ENCODE measurements around the gene ETV7.
"Not testable (repeated sequence)": the region's sequence is repeated elsewhere in the genome, so short reads cannot be mapped to it uniquely, and the experiment has no call there.

The ETV7 gene

DNA sequence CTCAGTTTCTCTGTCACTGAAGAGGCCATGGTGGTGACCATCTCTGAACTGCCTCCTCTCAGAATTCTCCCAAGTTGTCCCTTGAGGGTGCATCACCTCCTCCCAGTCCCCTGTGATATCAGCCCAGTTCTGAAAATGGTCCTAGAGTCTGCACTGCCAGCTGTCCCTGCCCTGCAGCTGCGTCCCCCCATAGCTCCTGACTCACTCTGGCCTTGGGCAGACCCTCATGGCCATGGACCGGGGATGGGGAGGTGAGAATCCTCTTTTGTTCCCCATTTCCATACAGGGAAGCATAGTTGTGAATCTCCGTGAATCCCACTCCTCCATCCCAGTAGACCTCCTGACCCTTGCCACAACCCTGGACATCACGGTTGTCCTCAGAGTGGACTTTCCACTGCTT, 4.5 kb downstream of the ETV7 start:
- DNase-seq: no peak

DNA sequence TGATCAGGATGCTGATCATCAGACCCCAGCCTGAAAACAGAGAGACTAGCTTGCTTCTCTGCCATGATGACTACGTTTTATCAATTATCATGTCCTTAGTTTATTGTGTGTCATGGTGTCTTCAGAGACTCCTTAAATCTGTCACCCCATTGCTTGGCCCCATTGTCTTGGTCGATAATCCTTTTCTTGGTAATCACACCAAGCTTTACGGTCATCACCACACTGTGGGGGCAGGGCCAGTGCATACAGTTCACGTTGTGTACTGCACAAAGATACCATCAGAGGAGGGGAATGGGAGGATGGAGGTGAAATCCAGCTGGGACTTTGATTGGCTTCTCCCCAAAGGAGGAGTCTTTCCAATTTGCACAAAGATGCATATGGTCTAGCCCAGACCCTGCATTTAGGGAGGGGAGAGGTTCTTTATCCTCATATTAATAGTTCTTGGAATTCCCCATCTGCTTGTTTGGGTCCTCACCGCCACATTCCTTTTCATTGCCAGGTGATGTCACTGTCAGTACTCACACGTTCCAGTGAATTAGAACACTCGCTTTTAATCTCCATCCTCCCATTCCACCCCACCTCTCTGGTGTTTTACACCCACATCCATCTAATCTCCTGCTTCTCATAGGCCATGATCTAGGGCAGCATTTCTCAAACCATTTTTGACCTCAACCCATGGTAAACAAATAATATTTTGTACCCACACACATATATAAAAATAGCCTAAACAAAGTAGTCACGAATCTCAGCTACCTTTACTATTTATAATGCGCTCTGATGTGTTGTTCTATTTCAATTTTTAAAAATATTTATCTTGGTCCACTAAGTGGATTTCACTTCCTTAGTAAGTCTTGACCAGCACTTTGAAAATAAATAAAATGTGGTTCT, 5.7 kb downstream of the ETV7 start:
- peak in 1 of 2 experiments; percentile 16 for DNase-seq

GRCh38 chr6:36380166-36380565, 7.3 kb downstream of the ETV7 start:
- no peak for DNase-seq

- no peak for DNase-seq
These were observed 8.5 kb downstream of the ETV7 start for GRCh38 chr6:36378936-36379335.

- DNase-seq: no peak
These were observed 9.1 kb downstream of the ETV7 start for GRCh38 chr6:36378243-36378920.

DNA sequence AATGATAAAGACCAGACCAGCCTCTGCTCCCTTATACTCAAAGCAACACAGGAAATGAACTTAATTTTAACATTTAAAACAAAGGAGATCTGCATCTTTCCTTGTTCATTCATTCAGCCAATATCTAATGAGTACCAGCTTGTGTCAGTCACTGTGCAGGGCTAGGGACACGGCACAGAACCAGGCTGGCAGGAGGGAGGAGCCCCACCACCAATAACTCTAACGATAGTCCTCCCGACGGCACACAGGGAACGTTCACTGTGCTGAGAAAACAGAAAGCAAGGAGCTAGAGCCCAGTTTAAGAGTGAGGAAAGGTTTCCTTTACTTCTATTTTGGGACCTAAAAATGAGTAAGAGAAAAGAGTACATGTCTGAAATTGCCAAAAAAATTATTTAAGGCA, 9.9 kb downstream of the ETV7 start:
- no peak for DNase-seq

DNA sequence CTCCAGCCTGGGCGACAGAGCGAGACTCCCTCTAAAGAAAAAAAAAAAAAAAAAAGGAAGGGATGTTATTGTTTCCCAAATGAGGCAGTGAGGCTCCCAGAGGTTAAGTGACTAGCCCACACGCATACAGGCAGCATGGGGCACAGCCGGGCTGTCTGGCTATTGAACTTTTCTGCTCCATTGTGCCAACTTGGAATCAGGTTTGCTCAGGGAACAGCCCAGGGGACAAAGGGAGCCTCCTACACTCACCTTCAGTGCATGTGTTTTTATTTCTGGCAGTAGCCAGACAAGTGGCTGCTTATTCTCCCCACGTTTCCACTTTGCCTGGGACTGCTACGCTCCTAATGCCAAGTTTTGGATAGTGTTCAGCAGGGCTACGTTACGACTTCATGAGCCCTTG, 10.7 kb downstream of the ETV7 start:
- no peak for DNase-seq

GRCh38 chr6:36376183-36376582, 11.3 kb downstream of the ETV7 start:
- no peak for DNase-seq

DNA sequence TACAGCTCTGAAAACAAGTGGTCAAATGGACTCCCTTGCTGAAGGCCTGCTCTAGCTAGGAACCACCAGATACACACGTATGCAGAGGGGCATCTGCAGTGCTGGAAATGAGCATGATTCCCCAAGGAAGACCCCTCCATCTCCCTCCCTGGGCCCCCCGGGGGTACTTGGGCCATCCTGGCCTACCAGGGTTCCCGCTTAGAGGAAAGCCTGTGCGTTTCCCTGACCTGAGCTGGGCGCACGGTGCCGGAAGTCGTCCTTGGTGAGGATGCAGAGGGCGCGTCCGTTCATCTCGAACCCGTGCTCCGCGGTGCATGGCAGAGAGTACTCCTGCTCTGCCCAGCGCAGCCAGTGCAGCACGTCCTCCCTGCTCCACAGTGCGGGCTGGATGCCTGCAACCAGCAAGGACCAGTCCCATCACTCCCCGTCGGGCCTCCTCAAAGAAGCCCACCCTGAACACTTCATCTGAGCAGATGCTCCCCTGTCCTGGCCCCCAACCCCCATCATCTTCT, 11.8 kb downstream of the ETV7 start:
- DNase-seq: no peak

GRCh38 chr6:36374972-36375371, 12.5 kb downstream of the ETV7 start:
- DNase-seq: no peak

- DNase-seq: no peak
These were observed 13.3 kb downstream of the ETV7 start for GRCh38 chr6:36374194-36374593.

DNA sequence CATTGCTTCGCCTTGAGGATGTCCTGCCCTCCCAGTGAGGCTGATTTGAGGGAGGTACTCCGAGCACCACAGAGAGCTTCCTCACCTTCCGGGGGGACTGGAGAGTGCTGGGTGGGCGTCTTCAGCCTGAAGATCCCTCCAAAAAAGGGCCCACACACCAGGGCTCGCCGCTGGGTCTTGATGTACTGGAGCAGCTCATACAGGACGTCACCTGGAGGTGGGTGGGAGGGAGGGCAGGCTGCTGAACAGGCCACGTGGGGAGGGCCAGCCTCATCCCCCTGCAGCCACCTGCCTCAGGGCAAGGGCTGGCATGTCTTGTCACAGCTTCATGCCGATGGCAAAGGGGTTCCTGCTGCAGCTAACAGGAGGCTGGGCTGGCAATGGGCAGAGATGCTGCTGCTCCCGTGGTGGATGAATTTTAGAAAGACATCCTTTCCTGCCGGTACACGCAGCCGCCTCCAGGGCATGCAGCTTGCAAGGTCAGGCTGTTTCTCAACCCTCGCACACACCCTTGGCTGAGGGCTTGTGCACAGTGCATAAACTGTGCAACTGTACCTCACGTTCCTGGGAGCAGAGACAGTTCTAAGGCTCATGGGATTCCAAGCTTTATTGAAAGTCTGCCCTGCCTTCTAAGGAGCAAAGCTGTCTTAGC, 14.0 kb downstream of the ETV7 start:
- DNase-seq: no peak

- no peak for DNase-seq
These were observed 15.4 kb downstream of the ETV7 start for GRCh38 chr6:36372088-36372487.

DNA sequence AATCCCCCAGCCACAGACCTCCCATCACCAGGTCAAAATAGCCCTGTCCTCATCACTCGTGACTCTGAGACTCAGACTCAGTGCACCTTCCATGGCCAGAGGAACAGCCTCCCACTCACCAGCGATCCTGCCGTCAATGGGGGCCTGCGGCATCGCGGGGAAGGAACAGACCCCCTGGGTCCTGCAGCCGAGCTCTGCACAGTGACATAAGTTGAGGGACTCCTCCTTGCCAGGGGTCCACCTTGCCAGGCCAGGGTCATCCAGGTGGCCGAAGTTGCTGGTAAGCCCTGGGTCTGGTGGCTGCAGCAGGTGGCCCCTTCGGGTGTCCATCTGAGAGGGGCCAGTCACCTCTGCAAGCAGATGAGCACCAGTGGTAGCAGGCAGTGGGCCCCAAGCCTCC, 16.3 kb downstream of the ETV7 start:
- no peak for DNase-seq

DNA sequence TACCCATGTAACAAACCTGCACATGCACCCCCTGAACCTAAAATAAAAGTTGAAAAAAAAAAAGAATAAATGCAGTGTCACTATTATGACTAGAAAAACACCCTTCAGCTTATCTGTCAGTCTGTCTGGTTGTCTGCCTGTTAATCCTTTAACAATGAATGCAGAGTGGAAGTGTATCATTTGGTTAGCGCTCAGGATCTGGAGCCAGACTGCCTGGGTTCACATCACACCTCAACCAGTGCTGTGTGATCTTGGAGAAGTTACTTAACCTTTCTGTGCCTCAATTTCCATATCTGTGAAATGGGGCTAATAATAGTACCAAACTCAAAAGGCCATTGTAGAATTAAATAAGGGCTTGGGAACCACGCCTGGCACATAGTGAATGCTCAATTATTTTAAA, 16.8 kb downstream of the ETV7 start:
- no peak for DNase-seq

DNA sequence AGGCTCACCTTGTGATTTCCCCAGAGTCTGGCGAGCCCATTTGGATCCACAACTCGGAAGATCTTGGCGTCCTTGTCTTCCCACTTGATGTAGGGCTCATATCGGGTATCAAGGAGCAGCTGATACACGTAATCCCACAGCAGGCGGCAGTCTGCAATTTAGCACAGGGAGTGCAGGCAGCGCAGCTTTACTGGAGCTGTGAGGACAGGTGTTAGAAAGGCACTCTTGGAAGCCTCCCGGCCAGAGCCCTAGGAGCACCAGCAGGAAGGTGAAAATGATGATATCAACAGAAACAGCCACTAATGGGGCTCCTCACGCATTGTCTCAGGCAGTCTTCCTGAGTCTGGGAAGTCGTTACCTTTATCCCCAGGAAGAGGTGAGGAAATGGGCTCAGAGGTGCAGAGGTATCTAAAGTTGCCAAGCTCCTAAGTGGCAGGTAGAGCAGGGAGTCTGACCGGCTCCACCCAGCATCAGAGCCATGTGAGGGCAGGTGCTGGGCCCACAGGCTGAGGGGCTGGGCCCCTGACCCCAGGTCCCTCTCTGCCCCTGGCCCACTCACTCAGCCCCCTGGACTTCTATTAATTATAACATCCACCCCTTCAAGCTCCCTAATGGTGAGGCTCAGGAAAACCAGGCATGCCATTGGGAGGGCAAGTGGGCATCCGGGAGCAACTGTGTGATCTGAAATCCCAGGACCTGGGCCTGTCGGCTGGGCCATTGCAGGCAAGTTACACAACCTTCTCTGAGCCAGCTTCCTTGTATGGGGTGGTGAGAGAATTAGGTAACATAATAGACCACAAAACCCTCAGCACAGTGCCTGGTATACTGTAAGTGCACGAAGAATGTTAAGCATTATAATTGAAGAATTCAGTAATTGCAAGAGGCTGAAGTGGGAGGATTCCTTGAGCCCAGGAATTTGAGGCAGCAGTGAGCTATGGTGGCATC, 18.3 kb downstream of the ETV7 start:
- peak; percentile 91 to 96 for DNase-seq

- no peak for DNase-seq
These were observed 19.0 kb downstream of the ETV7 start for GRCh38 chr6:36368421-36368820.

DNA sequence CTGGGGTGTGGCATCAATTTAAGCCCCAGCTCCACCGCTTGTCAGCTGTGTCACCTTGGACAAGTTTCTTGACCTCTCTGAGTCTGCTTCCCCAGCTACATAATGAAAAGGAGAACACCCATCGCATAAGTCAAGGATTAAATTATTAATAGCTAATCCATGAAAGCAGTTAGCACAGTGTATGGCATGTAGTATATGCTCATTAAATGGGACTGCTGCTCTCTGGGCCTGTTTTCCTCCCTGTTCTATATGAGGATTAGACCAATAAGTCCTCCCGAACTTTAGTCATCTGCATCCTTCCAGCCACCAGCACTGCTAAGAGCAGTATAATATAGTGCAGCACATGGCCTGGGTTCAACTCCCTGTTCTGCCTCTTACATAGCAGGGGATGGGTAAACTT, 19.7 kb downstream of the ETV7 start:
- DNase-seq: no peak

- DNase-seq: no peak
These were observed 22.6 kb downstream of the ETV7 start for GRCh38 chr6:36364669-36365479.

GRCh38 chr6:36364061-36364635, 23.3 kb downstream of the ETV7 start:
- DNase-seq: not testable (repeated sequence)

GRCh38 chr6:36363371-36363752, 24.1 kb downstream of the ETV7 start:
- DNase-seq: not testable (repeated sequence)

Measured in NCI-H524 (cell line).